SK-N-SH treated with all-trans-retinoic acid at 6 μM for 48 hours (cell line): ENCODE results near the gene TMEM87A.

Experiments
- CREB5 ChIP-seq: fragments of 250-450 bp; sonication (Bioruptor Pico); IDR thresholded peaks from 2 replicates; pipeline ENCODE4 v1.5.1; 2020; ENCODE audit warnings: low read depth, mild to moderate bottlenecking, moderate library complexity
- CSRNP3 ChIP-seq: fragments of 250-450 bp; sonication (Bioruptor Pico); IDR thresholded peaks from 2 replicates; pipeline ENCODE4 v1.5.1; 2021; ENCODE audit warnings: mild to moderate bottlenecking, moderate library complexity
- ESRRG ChIP-seq: fragments of 250-450 bp; sonication (Bioruptor Pico); IDR thresholded peaks from 2 replicates; pipeline ENCODE4 v1.6.1; 2021; ENCODE audit warnings: mild to moderate bottlenecking
- GLIS3 ChIP-seq: fragments of 250-450 bp; sonication (Bioruptor Pico); IDR thresholded peaks from 2 replicates; pipeline ENCODE4 v1.5.0; 2020; ENCODE audit warnings: mild to moderate bottlenecking, moderate library complexity
- RARB ChIP-seq: fragments of 250-450 bp; sonication (Bioruptor Pico); IDR thresholded peaks from 2 replicates; pipeline ENCODE4 v1.8.0; 2021; ENCODE audit warnings: mild to moderate bottlenecking, moderate library complexity
- ZFP3 ChIP-seq: fragments of 250-450 bp; sonication (Bioruptor Pico); IDR thresholded peaks from 2 replicates; pipeline ENCODE4 v1.5.0; 2020; ENCODE audit warnings: mild to moderate bottlenecking, moderate library complexity

- TF ChIP-seq CREB5 (CRISPR knock-in tag) (no peak), ZFP3 (CRISPR knock-in tag) (no peak), GLIS3 (CRISPR knock-in tag) (no peak), CSRNP3 (no peak), RARB (CRISPR knock-in tag) (no peak), ESRRG (CRISPR knock-in tag) (no peak)
Measured at GRCh38 chr15:42319206-42319605, 46.0 kb upstream of the TMEM87A start.
